Neural progenitor cell (in vitro differentiated cells): ENCODE data around the gene ASPHD2.

Source experiments
- CTCF ChIP-seq: fragments of 200-600 bp; sonication (generic); IDR thresholded peaks from 2 replicates; pipeline ENCODE4 v1.5.1; 2017; ENCODE audit warnings: antibody characterized with exemption, mild to moderate bottlenecking
- EZH2 ChIP-seq: fragments of 200-600 bp; sonication (generic); IDR thresholded peaks from 2 replicates; pipeline ENCODE4 v1.6.1; 2017; ENCODE audit warnings: antibody characterized with exemption, mild to moderate bottlenecking, moderate library complexity
- EZH2phosphoT487 ChIP-seq: fragments of 200-600 bp; sonication (generic); IDR thresholded peaks from 2 replicates; pipeline ENCODE4 v1.6.1; 2017; ENCODE audit warnings: antibody characterized with exemption

DNA sequence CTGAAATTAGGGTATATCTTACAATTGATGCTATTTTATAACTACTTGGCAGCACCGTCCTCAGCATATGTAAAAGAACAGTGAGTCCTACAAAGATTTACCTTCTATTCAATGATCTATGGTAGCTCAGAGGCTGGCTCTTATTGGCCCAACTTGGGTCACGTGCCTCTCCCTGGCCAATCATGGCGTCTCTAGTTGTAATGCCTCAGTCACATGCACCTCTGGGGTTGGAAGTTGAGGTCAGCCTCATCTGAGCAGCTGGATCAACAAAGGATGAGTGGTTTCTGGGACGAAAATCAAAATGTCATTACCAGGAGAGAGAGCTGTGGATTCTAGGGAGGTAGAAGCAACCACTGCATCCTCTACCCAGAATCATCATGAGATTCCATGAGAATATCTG lies 22.9 kb upstream of the ASPHD2 start:
- no peak for TF ChIP-seq EZH2phosphoT487
- no peak for TF ChIP-seq CTCF
- no peak for TF ChIP-seq EZH2
